OCI-LY7 (cell line): ENCODE results near the gene TSTD1.

Experiments
- EZH2phosphoT487 ChIP-seq: fragments of 200-600 bp; sonication (generic); IDR thresholded peaks from 2 replicates; pipeline ENCODE4 v1.6.1; 2018; ENCODE audit warnings: low read depth, borderline replicate concordance, mild to moderate bottlenecking, mixed run types, antibody characterized with exemption, low read length, moderate library complexity, mixed read lengths
- TF ChIP-seq, protein P1 (sequence below): fragments of 200-600 bp; sonication (generic); conservative IDR thresholded peaks from 2 replicates; pipeline ENCODE4 v1.5.1; 2014; ENCODE audit warnings: mild to moderate bottlenecking, antibody characterized with exemption, low read length, moderate library complexity, mixed read lengths

DNA sequence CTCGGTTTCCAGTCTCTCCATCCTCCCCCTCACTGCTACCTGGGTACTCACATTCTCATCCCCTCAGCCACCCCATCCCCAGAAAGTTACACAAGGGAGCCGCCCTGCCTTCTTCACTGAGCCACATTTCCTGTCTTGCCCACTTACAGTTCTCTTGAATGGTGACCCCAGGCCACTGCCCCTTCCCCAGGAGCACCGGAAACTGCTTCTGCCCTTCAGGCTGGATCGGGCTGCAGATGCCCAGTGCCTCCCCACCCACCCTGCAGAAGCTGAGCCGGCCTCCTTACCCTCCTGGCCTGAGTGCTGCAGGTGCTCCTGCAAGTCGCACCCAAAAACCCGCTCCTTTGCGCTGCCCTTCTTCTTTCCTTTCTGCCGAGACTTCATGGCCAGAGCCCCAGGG, 30.5 kb upstream of the TSTD1 start:
- TF ChIP-seq, protein P1, sequence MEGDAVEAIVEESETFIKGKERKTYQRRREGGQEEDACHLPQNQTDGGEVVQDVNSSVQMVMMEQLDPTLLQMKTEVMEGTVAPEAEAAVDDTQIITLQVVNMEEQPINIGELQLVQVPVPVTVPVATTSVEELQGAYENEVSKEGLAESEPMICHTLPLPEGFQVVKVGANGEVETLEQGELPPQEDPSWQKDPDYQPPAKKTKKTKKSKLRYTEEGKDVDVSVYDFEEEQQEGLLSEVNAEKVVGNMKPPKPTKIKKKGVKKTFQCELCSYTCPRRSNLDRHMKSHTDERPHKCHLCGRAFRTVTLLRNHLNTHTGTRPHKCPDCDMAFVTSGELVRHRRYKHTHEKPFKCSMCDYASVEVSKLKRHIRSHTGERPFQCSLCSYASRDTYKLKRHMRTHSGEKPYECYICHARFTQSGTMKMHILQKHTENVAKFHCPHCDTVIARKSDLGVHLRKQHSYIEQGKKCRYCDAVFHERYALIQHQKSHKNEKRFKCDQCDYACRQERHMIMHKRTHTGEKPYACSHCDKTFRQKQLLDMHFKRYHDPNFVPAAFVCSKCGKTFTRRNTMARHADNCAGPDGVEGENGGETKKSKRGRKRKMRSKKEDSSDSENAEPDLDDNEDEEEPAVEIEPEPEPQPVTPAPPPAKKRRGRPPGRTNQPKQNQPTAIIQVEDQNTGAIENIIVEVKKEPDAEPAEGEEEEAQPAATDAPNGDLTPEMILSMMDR = no peak
- no peak for TF ChIP-seq EZH2phosphoT487
